Erythroblast (primary cell): ENCODE measurements around the gene FPGS.

Experiments
- GATA1 ChIP-seq: IDR thresholded peaks from 2 replicates; pipeline ENCODE4 v1.6.1; 2011; ENCODE audit warnings: low read depth, mild to moderate bottlenecking, control low read depth, low read length, moderate library complexity
- POLR2A ChIP-seq: IDR thresholded peaks from 2 replicates; pipeline ENCODE4 v1.6.1; 2011; ENCODE audit warnings: mild to moderate bottlenecking, low read length

DNA sequence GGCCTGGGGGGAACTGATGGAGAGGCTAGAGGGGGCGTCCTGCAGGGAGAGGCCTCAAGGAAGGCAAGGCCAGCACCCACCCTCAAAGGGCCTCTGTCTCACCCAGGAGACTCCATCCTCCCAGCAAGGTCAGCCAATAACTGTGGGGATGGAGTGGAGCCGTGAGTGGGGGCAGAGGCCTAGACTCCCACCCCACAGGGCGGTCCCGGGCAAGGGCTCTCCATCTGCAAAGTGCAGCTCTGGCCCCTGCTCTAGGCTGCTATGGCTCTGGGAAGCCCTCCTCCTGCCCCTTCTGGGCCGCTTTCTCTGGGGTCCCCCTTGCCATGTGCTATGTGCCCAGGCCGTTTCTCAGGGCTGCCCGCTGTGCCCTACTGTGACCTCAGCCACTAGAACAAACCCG lies 14.0 kb downstream of the FPGS start:
- TF ChIP-seq POLR2A (no peak), GATA1 (no peak)
